Lower lobe of right lung (tissue), 2 donors: ENCODE data around the gene VAMP8. TPM values are rescaled to one million over a fixed set of nuclear protein-coding genes. Genes with fewer than 3 reads are reported as not detected.

Experiments
- ATAC-seq, 2 donors: fragments of 200-7000 bp; cut with Tn5 transposase; one replicate each; pipeline ENCODE4 v1.9.1; 2020 to 2022; ENCODE audit warnings: mild to moderate bottlenecking in 2 of 2, moderate library complexity in 2 of 2
- DNase-seq: peaks from one replicate; pipeline ENCODE4 v3.0.0-alpha.2; 2020
- H3K27ac ChIP-seq: fragments of 200-600 bp; one replicate; pipeline ENCODE4 v1.8.0; 2022
- H3K27me3 ChIP-seq: fragments of 200-600 bp; one replicate; pipeline ENCODE4 v1.8.0; 2022; ENCODE audit warnings: low read depth
- H3K36me3 ChIP-seq: fragments of 200-600 bp; one replicate; pipeline ENCODE4 v1.8.0; 2022; ENCODE audit warnings: mild to moderate bottlenecking
- H3K4me1 ChIP-seq: fragments of 200-600 bp; one replicate; pipeline ENCODE4 v1.8.0; 2022
- H3K4me3 ChIP-seq: fragments of 200-600 bp; one replicate; pipeline ENCODE4 v1.8.0; 2022; ENCODE audit warnings: mild to moderate bottlenecking
- H3K9me3 ChIP-seq: fragments of 200-600 bp; one replicate; pipeline ENCODE4 v1.8.0; 2022
- intact Hi-C: fragments of 100-400 bp; cut with DNase I; formaldehyde crosslinking; loops from one replicate; pipeline ENCODE4 v1.11.0; 2022
- total RNA-seq: library from RNA; stranded (reverse); fragmentation: NEBNext Ultra II Directional; extraction: Animal tissue kit (Norgen Biotek cat#: 25700); gene quantifications from one replicate; pipeline ENCODE4 v1.2.1, GENCODE V29; 2021
- TF ChIP-seq, protein P1 (sequence below): fragments of 200-600 bp; IDR thresholded peaks from one replicate; pipeline ENCODE4 v1.8.0; 2022; ENCODE audit warnings: antibody characterized with exemption, mild to moderate bottlenecking
- donor health status: DM: no; HTN: yes; CAD: no; lungs with severe emphysema.

The VAMP8 gene
- total RNA-seq, 1 donor from 2014 or later = 272 TPM

DNA sequence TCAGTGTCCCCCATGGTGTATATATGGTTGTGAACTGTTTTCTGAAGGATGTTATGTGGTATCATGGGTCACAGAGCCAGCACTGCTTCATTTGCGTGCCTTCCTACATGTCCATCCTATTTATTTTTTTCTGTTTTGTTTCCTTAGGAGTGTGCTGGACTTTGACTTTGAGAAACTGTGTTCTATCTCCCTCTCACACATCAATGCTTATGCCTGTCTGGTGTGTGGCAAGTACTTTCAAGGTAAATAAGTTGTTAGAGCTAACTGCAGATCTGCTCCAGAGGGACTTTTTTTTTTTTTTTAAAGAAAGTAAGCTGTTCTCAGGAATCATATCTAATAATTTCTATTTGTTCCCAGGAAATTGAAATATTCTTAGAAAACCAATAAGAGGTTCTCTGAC lies 44.0 kb downstream of the VAMP8 start:
- Histone ChIP-seq H3K27me3 (no peaks in the 10 kb centered on the region), H3K4me1 (peaks cover 15% of the 10 kb centered on the region), H3K4me3 (no peak overlapping the region), H3K27ac (no peak overlapping the region), H3K36me3 (peaks cover 77% of the 10 kb centered on the region), H3K9me3 (no peaks in the 10 kb centered on the region)
- ATAC-seq (no peak), DNase-seq (no peak)
- TF ChIP-seq, protein P1, sequence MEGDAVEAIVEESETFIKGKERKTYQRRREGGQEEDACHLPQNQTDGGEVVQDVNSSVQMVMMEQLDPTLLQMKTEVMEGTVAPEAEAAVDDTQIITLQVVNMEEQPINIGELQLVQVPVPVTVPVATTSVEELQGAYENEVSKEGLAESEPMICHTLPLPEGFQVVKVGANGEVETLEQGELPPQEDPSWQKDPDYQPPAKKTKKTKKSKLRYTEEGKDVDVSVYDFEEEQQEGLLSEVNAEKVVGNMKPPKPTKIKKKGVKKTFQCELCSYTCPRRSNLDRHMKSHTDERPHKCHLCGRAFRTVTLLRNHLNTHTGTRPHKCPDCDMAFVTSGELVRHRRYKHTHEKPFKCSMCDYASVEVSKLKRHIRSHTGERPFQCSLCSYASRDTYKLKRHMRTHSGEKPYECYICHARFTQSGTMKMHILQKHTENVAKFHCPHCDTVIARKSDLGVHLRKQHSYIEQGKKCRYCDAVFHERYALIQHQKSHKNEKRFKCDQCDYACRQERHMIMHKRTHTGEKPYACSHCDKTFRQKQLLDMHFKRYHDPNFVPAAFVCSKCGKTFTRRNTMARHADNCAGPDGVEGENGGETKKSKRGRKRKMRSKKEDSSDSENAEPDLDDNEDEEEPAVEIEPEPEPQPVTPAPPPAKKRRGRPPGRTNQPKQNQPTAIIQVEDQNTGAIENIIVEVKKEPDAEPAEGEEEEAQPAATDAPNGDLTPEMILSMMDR = no peak
- intact Hi-C loops = no loop called here

DNA sequence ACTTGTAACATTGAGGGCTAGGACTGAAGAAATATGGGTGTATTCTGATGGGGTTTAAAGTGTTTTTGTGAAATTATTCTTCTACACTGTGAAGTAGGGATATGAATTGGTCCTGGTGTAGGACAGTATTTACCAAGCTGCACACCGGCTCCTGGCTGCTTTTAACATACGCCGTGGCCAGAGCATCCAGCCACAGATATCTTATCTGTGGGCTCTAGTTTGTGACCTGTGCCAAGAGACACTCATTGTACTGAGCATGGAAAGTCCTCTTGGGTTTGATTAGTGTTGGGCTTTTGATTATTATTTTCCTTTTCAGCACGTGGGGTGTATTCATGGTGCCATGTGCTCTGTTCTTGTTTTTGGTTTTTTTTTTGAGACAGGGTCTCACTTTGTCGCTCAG lies 46.6 kb downstream of the VAMP8 start:
- DNase-seq (no peak), ATAC-seq (no peak)
- Histone ChIP-seq H3K4me1 (no peaks in the 10 kb centered on the region), H3K36me3 (peaks cover 100% of the 10 kb centered on the region), H3K4me3 (no peak overlapping the region), H3K27ac (no peak overlapping the region), H3K9me3 (no peaks in the 10 kb centered on the region), H3K27me3 (no peaks in the 10 kb centered on the region)
- TF ChIP-seq, protein P1 = no peak
- intact Hi-C loops = no loop called here

DNA sequence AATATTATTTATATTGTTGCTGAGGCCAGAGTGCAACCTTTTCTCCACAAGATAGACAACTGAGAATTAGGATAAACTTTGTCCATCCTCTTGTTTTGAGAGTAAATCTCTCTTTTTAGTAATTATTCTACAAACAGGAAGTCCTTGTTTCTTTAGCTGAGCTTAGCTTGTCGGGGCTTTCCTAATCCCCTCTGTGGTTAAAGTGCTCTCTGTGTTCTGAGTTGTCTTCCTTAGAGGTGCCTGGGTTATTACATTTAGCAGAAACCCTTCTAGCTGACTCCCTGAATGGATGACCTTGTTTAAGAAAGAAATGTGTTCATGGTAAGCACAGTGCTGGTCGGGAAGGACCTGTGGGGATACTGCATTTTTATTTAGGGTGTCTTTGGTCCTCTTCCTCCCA lies 51.3 kb downstream of the VAMP8 start:
- no peaks in the 10 kb centered on the region for H3K27me3 ChIP-seq
- H3K27ac ChIP-seq = no peak overlapping the region
- DNase-seq = no peak
- intact Hi-C loops = no loop called here
- TF ChIP-seq, protein P1 = no peak
- H3K36me3 ChIP-seq = peaks cover 100% of the 10 kb centered on the region
- H3K4me1 ChIP-seq = no peaks in the 10 kb centered on the region
- no peak for ATAC-seq
- H3K9me3 ChIP-seq = no peaks in the 10 kb centered on the region
- no peak overlapping the region for H3K4me3 ChIP-seq

DNA sequence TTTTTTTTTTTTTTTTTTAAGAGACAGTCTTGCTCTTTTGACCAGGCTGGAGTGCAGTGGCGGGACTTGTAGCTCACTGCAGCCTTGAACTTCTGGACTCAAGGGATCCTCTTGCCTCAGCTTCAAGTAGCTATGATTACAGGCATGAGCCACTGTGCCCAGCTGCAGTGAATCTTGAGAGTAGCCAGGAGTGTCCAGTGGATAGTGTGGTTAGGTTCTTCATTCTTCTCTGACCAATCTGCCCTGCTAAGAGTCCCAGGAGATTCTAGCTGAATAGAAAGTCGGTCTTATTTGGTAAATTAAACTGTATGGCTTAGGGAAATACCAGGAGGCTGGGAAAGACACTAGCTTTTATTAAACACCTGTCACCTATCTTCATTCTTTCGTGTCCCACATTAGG lies 53.9 kb downstream of the VAMP8 start:
- H3K4me3 ChIP-seq = no peak overlapping the region
- DNase-seq = no peak
- no peaks in the 10 kb centered on the region for H3K27me3 ChIP-seq
- peaks cover 98% of the 10 kb centered on the region for H3K36me3 ChIP-seq
- intact Hi-C loops = loop anchor here (10.0 kb wide), 1 partner anchor 183 kb away; no protein-coding TSS in a partner anchor
- ATAC-seq = no peak
- TF ChIP-seq, protein P1 = no peak
- H3K9me3 ChIP-seq = no peaks in the 10 kb centered on the region
- no peak overlapping the region for H3K27ac ChIP-seq
- H3K4me1 ChIP-seq = no peaks in the 10 kb centered on the region

Other genes starting within 250 kb of the VAMP8 start
- 171 TPM for gene TGOLN2, start 249.6 kb upstream of the VAMP8 start, total RNA-seq
- gene RETSAT, start 223.1 kb upstream of the VAMP8 start, total RNA-seq = 55.5 TPM
- gene ELMOD3, start 222.8 kb upstream of the VAMP8 start, total RNA-seq = 19.6 TPM
- gene CAPG, start 167.2 kb upstream of the VAMP8 start, total RNA-seq = 555 TPM
- gene SH2D6, start 158.9 kb upstream of the VAMP8 start, total RNA-seq = 0.97 TPM
- gene MAT2A, start 38.4 kb upstream of the VAMP8 start, total RNA-seq = 183 TPM
- 62.2 TPM for gene GGCX, start 16.1 kb upstream of the VAMP8 start, total RNA-seq
- 87.0 TPM for gene VAMP5, start 6.8 kb downstream of the VAMP8 start, total RNA-seq
- gene RNF181, start 18.2 kb downstream of the VAMP8 start, total RNA-seq = 89.8 TPM
- 28.9 TPM for gene TMEM150A, start 25.1 kb downstream of the VAMP8 start, total RNA-seq
- 40.6 TPM for gene C2orf68, start 34.5 kb downstream of the VAMP8 start, total RNA-seq
- 40.2 TPM for gene USP39, start 38.6 kb downstream of the VAMP8 start, total RNA-seq
- gene SFTPB, start 90.6 kb downstream of the VAMP8 start, total RNA-seq = 12,584 TPM
- 21.5 TPM for gene GNLY, start 116.8 kb downstream of the VAMP8 start, total RNA-seq
- gene ATOH8, start 176.4 kb downstream of the VAMP8 start, total RNA-seq = 44.9 TPM